ENCODE data around the gene TASOR.

- TF ChIP-seq POLR2AphosphoS5 (IDR thresholded peaks at IDR 0.05) (no peak), CTCF (IDR thresholded peaks at IDR 0.05) (no peak), POLR2A (IDR thresholded peaks at IDR 0.05) (no peak)
Observed at GRCh38 chr3:56667973-56668579, 15.0 kb downstream of the TASOR start.
